Measurements from ENCODE around the gene EIF4B.

The EIF4B gene

GRCh38 chr12:53047221-53048032 lies 41.2 kb downstream of the EIF4B start:
- DNase-seq (ENCODE audit: low read depth) = peak; percentile 49

DNA sequence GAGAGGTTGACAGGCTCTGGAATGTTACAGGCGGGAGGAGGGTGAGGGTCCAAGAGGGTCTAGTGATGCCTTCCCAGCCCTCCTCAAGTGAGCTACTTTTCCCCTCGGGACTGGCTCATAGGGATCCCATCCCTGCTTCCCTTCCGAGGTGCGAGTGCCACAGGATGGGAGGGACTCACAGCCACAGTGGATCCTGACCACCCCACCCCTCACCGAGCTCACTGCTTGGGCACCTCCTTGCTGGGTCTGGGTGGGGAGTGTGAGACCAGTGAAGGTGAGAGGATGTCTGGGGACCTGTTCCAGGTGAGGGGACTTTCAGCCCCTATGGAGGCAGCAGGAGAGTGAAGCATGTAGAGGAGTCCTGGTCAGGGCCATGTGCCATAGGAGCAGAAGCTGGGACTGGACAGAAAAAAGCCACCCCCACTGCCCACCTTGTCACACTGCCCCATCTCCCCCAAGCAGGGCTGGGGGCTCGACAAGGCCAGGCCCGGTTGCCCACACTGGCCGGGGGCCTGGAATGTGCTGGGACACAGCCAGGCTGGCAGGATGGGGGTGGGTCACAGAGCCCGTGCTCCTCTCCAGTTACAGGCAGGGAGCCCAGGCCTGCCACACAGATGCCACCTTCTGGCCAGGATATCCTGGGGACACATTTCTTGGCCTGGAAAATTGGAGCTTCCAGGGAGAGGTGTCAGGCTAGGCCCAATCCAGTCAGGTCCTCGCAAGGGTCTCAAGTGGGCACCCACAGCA lies 42.0 kb downstream of the EIF4B start:
- no peak for DNase-seq (ENCODE audit: low read depth)

DNA sequence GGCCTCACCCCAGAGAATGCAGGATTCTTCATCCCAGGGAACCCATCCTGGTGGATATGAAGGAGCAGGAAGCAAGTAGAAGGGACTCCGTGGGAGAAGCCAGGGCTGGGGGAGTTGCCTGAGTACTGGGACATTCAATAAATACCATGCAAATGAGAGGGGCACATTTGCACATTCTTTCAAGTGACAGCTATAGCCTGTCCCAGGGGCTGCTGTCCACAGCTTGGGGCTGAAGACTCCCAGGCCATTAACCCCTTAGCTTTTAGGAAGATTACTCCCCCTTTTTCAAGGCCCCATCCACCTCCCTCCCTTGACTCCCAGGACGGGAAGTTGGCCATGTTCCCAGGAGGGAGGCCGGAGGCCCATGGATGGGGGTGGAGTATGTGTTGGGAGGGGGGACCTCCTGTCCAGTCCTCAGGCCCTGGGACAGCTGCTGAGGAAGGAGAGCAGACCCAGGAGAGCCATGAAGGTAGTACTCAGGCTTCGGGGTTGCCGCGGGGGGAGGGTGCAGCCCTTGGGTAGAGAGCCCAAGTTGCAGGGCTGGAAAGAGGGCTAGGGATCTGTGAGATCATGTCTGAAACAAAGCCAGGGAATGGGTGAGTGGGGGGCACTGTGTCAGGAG lies 42.6 kb downstream of the EIF4B start:
- DNase-seq (ENCODE audit: low read depth) = no peak

DNA sequence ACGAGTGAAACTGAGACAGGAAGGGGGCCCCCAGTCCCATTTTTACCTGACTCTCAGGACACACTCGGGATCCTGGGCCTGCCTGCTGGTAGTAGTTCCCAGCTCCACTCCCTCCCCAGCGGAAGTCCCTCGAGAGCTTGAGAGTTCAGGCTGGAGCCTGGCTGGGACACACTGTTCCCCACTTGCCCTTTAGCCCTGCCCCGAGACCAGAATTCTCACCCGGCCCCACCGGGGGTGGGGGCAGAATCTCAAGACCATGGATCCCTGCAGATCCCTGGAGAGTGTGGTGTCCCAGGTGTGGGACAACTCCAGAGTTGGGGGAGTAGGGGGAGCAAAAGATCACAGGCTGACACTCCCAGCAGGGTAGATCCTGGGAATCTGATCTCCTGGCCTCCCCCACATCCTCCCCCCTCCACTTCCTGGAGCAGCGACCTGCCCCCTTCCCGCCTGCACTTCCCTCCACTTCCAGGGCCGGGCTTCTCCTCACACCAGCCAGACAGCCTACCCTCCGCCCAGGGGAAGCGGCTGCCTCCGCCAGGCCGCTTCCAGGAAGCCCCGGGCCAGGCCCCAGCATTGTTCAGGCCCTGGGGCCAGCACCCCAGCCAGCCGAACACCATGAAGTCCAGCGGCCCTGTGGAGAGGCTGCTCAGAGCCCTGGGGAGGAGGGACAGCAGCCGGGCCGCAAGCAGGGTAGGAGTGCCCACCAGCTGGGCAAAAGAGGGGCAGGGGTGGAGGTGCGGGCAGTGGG lies 43.5 kb downstream of the EIF4B start, which contains the start of gene TNS2:
TNS2 (plus strand) TSS at position 495 of the 748 bp plus-strand sequence; CDS start at position 616, 121 bp downstream.
- DNase-seq (ENCODE audit: low read depth) = no peak

GRCh38 chr12:53050426-53051057 lies 44.3 kb downstream of the EIF4B start:
- DNase-seq (ENCODE audit: low read depth) = no peak

GRCh38 chr12:53051058-53051880 lies 45.0 kb downstream of the EIF4B start:
- DNase-seq (ENCODE audit: low read depth) = no peak

GRCh38 chr12:53051881-53052412 lies 45.7 kb downstream of the EIF4B start:
- no peak for DNase-seq (ENCODE audit: low read depth)

DNA sequence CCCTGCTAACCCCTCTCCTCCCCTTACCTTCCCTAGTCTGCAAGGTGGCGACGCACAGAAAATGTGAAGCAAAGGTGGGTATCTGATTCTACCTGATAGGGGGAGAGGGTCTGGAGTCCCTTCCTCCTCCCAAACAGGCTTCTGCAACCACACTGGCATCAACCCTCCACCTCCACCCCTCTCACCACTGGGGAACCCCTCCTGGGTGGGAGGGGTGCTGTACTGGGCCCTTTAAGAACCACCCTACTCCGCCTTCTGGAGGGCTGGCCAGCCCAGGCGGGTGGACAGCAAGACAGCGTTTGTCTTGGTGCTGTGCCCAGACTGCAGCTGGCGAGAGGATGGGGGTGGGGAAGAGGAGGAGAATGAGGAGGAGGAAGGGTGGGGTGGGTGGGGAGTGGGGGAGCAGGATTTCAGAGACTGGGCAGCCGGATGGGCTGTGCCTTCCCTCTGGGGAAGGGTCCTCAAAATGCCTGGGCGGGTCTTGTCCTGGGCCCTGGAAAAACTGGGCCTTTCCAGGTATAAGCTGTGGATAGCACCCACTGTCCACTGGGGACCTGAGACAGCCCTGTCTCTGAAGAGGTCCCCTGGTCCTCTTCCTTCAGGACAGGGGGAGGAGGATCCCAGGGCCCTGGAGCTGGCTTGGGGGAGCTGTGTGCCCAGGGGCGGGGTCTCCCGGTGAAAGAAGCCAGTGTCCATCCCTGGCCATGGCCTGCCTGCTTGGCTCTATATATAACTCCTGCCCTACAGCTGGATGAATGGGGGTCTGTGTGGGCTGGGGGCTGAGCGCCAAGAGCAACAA lies 46.4 kb downstream of the EIF4B start:
- DNase-seq (ENCODE audit: low read depth) = no peak

DNA sequence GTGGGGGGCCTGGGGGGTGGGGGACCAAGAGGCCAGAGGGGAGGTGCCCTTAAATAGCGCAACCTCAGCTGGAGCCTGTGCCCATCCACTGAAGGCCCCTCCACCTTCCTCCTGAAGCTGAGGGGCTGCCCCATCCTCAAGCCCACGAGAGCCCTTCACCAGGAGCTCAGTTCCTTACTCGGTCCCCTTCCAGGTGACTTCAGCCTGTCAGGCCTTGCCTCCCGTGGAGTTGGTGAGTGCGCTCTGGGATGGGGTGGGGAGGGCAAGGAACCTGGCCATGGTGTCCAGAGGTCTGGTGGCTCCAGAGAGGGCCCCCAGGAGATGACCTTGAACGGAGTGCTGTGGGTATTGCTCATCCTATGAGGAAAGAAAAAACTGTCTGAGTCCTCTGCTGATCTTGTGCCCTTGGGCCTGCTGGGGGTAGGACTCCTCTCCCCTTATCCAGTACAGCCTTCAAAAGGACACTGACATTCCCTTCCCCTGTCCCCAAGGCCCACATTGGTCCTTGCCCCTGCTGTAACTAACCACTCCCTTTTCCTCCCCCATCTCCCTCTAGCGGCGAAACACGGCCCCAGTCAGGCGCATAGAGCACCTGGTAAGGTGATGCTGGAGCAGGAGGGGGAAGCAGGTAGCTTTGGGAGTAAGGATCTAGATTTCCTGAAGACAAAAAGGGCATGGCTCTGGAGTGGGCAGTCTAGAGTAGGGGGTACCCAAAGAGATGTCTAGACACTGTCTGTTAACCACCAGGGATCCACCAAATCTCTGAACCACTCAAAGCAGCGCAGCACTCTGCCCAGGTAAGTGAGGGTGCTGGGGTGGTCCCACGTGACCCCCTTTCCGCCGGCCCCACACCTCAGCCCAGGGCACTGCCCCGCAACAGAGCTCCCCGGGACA lies 47.2 kb downstream of the EIF4B start:
- DNase-seq (ENCODE audit: low read depth) = no peak

- DNase-seq (ENCODE audit: low read depth) = peak; percentile 83
Measured at GRCh38 chr12:53054112-53054878, 48.0 kb downstream of the EIF4B start.

- DNase-seq (ENCODE audit: low read depth) = no peak
Measured at GRCh38 chr12:53055471-53056266, 49.4 kb downstream of the EIF4B start.

DNA sequence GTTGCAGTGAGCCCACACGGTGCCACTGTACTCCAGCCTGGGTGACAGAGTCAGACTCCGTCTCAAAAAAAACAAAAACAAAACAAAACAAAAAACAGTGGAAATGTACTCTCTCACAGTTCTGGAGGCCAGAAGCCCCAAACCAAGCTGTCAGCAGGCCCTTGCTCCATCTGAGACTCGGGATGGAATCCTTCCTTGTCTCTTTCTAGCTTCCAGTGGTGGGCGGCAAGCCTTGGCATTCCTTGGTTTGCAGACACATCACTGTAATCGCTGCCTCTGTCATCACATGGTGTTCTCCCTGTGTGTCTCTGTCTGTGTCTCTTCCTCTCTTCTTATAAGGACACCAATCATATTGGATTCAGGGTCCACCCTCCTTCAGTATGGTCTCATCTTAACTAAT lies 50.0 kb downstream of the EIF4B start:
- no peak for DNase-seq (ENCODE audit: low read depth)

DNA sequence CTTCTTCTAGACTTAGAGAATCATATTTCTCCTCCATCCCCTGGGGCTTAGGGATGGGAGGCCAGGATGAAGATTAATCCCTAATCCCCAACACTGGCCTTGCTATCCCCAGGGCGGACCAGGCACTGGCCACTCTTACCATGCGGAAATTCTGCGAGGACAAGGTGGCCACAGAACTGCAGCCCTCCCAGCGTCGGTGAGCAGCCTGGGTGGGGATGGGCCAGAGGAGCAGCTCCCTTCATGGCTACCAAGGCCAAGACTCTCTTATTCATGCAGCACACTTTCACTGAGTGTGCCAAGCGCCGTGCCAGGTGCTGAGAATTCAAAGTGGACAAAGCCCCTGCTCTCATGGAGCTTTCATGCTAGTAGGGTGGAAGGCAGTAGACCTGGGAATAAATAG lies 50.6 kb downstream of the EIF4B start:
- no peak for DNase-seq (ENCODE audit: low read depth)

- DNase-seq (ENCODE audit: low read depth) = no peak
Measured at GRCh38 chr12:53057816-53058500, 51.7 kb downstream of the EIF4B start.

- no peak for DNase-seq (ENCODE audit: low read depth)
Measured at GRCh38 chr12:53058674-53059433, 52.6 kb downstream of the EIF4B start.

All from stimulated activated CD8-positive, alpha-beta memory T cell treated with anti-CD3 and anti-CD28 coated beads, Interleukin-15, amount 100 ng/mL, for 24 hours (primary cell).